Liver (tissue), 3 donors: ENCODE results near the gene ADCY7.

Source experiments
- ATF3 ChIP-seq: IDR thresholded peaks from 2 replicates; pipeline ENCODE4 v1.6.1; 2016; ENCODE audit warnings: antibody characterized with exemption
- EGR1 ChIP-seq, 2 donors: IDR thresholded peaks; 2 replicates each; pipeline ENCODE4 v1.6.1; 2016 to 2018; ENCODE audit warnings: antibody characterized with exemption in 2 of 2, low read depth in 2 of 2
- FOXA1 ChIP-seq: IDR thresholded peaks from 2 replicates; pipeline ENCODE4 v1.6.1; 2016; ENCODE audit warnings: antibody characterized with exemption
- GABPA ChIP-seq, 2 donors: IDR thresholded peaks in 1 of 2; conservative IDR thresholded peaks in 1 of 2; 2 replicates each; pipeline ENCODE4 v1.6.1; 2016; ENCODE audit warnings: antibody characterized with exemption in 2 of 2, mild to moderate bottlenecking in 1 of 2, moderate library complexity in 1 of 2
- HNF4A ChIP-seq, 2 donors: conservative IDR thresholded peaks; 2 replicates each; pipeline ENCODE4 v1.6.1; 2016; ENCODE audit warnings: antibody characterized with exemption in 2 of 2, mild to moderate bottlenecking in 2 of 2
- NR2F2 ChIP-seq: IDR thresholded peaks from 2 replicates; pipeline ENCODE4 v1.6.1; 2016; ENCODE audit warnings: antibody characterized with exemption
- RAD21 ChIP-seq, 2 donors: IDR thresholded peaks; 2 replicates each; pipeline ENCODE4 v1.6.1; 2016; ENCODE audit warnings: antibody characterized with exemption in 2 of 2, mild to moderate bottlenecking in 2 of 2
- REST ChIP-seq: IDR thresholded peaks from 2 replicates; pipeline ENCODE4 v1.6.1; 2016; ENCODE audit warnings: antibody characterized with exemption, mild to moderate bottlenecking
- RXRA ChIP-seq, 2 donors: IDR thresholded peaks; 2 replicates each; pipeline ENCODE4 v1.6.1; 2017 to 2018; ENCODE audit warnings: antibody characterized with exemption in 2 of 2, mild to moderate bottlenecking in 1 of 2
- SP1 ChIP-seq: IDR thresholded peaks from 2 replicates; pipeline ENCODE4 v1.6.1; 2018; ENCODE audit warnings: antibody characterized with exemption, mild to moderate bottlenecking
- TAF1 ChIP-seq: conservative IDR thresholded peaks from 2 replicates; pipeline ENCODE4 v1.6.1; 2016; ENCODE audit warnings: antibody characterized with exemption, mild to moderate bottlenecking
- ZBTB33 ChIP-seq: IDR thresholded peaks from 2 replicates; pipeline ENCODE4 v1.6.1; 2016; ENCODE audit warnings: antibody characterized with exemption
- TF ChIP-seq, protein P1 (sequence below): fragments of 150-350 bp; IDR thresholded peaks from 2 replicates; pipeline ENCODE4 v1.5.1; 2017; ENCODE audit warnings: improper control_type of control experiment, low read depth, low read length; ENCODE audit not compliant: missing input control
- TF ChIP-seq, protein P2 (sequence below): IDR thresholded peaks from 2 replicates; pipeline ENCODE4 v1.6.1; 2016; ENCODE audit warnings: antibody characterized with exemption
- donor health status: healthy.
- donor health status: healthy.

DNA sequence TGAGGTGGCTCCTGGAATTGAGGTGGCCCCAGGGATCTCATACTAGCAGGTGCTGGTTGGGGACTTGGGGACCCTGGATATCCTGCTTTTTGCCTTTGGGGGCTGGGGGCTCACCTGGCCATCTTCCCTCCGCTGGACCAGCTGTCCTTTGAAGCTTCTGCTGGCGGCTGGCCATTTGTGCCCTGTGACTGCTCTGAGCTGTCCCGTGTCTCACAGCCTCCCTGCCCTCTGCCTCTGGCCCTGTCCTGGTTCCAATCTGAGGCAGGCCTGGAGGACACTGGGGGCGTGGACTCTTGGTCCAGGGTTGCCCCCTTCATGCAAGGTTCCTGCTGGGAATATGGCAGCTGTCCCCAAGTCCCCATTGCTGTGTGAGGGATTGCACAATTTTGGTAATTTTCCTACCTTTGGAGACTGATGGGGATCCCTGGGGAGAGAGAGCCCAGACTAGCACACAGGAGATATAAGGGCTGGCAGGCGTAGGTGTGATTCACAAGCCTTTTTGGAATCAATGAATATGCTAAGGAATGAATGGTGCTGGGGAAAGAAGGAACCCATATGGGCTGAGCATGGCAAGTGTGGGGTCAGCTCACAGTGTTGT is 19.2 kb downstream of the ADCY7 start:
- TF ChIP-seq, protein P1, sequence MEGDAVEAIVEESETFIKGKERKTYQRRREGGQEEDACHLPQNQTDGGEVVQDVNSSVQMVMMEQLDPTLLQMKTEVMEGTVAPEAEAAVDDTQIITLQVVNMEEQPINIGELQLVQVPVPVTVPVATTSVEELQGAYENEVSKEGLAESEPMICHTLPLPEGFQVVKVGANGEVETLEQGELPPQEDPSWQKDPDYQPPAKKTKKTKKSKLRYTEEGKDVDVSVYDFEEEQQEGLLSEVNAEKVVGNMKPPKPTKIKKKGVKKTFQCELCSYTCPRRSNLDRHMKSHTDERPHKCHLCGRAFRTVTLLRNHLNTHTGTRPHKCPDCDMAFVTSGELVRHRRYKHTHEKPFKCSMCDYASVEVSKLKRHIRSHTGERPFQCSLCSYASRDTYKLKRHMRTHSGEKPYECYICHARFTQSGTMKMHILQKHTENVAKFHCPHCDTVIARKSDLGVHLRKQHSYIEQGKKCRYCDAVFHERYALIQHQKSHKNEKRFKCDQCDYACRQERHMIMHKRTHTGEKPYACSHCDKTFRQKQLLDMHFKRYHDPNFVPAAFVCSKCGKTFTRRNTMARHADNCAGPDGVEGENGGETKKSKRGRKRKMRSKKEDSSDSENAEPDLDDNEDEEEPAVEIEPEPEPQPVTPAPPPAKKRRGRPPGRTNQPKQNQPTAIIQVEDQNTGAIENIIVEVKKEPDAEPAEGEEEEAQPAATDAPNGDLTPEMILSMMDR: no peak
- TF ChIP-seq RAD21 (IDR thresholded peaks at IDR 0.05) (no peak), ZBTB33 (no peak), TAF1 (no peak), REST (no peak), GABPA (IDR thresholded peaks at IDR 0.05 in 1 of 2, conservative IDR thresholded peaks at IDR 0.05 in 1 of 2) (no peak), NR2F2 (no peak), RXRA (IDR thresholded peaks at IDR 0.05) (no peak), FOXA1 (no peak), SP1 (no peak), EGR1 (IDR thresholded peaks at IDR 0.05; ENCODE audit: low read depth in 2 of 2) (no peak), HNF4A (conservative IDR thresholded peaks at IDR 0.05) (no peak), ATF3 (no peak)
- TF ChIP-seq, protein P2, sequence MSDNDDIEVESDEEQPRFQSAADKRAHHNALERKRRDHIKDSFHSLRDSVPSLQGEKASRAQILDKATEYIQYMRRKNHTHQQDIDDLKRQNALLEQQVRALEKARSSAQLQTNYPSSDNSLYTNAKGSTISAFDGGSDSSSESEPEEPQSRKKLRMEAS: no peak
